ACC112 (cell line): ENCODE data around the gene TSPAN18.

Source experiments
- H2AFZ ChIP-seq: fragments of 200-600 bp; sonication (generic); one replicate; pipeline ENCODE4 v1.6.0; 2017; ENCODE audit warnings: antibody characterized with exemption, low read length; ENCODE audit not compliant: unreplicated experiment
- H3K27ac ChIP-seq: fragments of 200-600 bp; sonication (generic); 2 replicates; pipeline ENCODE4 v1.5.1; 2014; ENCODE audit warnings: low read depth, mild to moderate bottlenecking, antibody characterized with exemption, low read length, moderate library complexity
- H3K27me3 ChIP-seq: fragments of 200-600 bp; sonication (generic); 2 replicates; pipeline ENCODE4 v1.6.1; 2014; ENCODE audit warnings: mild to moderate bottlenecking, antibody characterized with exemption, low read length, moderate library complexity, mixed read lengths; ENCODE audit not compliant: insufficient read depth
- H3K36me3 ChIP-seq: fragments of 200-600 bp; sonication (generic); 2 replicates; pipeline ENCODE4 v1.6.1; 2016; ENCODE audit warnings: mild to moderate bottlenecking, antibody characterized with exemption, low read length, moderate library complexity, mixed read lengths; ENCODE audit not compliant: insufficient read depth
- H3K4me1 ChIP-seq: fragments of 200-600 bp; sonication (generic); one replicate; pipeline ENCODE4 v1.6.1; 2016; ENCODE audit warnings: low read length, mixed read lengths; ENCODE audit not compliant: insufficient read depth, unreplicated experiment, control insufficient read depth
- H3K4me3 ChIP-seq: fragments of 200-600 bp; sonication (generic); 2 replicates; pipeline ENCODE4 v1.5.1; 2014; ENCODE audit warnings: mild to moderate bottlenecking, low read depth, low read length
- H3K79me2 ChIP-seq: fragments of 200-600 bp; sonication (generic); one replicate; pipeline ENCODE4 v1.6.0; 2016; ENCODE audit warnings: low read length; ENCODE audit not compliant: control insufficient read depth, unreplicated experiment, insufficient read depth

Gene TSPAN18

DNA sequence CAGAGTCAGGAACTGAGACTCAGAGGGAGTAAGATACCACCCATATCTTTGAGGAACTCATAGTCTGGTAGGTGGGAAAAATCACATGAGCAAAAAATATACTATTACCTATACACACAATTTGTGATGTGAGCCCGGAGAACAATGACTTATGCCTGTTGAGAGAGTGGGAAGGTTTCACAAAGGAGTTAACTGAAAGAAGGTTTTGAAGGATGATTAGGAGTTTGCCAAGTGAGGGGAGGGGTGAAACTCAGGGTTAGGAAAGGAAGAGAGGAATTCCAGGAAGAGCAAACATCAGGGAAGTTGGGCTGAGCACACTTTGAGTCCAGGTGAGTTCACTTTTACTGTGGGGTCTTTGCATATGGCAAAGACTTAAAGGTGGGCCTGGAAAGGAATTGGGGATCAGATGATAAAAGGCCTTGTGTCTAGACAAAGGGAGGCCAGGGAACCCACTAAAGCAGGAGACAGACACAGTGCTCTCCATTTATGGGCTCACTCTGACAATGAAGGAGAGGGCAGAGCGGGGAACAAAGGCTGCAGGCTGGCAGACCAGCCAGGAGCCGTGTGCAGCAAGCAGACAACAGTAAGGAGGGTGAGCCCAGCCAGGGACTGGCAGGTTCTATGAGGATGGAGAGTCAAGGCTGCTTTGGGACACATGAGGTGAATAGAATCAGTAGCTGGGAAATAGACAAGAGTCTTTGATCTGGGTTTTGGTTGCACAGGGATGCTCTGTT is 33.1 kb downstream of the TSPAN18 start:
- Histone ChIP-seq H3K27me3 (peaks cover 16% of the 10 kb centered on the region), H3K4me3 (no peak overlapping the region), H3K27ac (no peak overlapping the region), H3K36me3 (no peaks in the 10 kb centered on the region), H3K4me1 (peaks cover 29% of the 10 kb centered on the region), H2AFZ (no peak overlapping the region), H3K79me2 (no peaks in the 10 kb centered on the region)

- H3K27ac ChIP-seq = no peak overlapping the region
- H3K27me3 ChIP-seq = peaks cover 13% of the 10 kb centered on the region
- H3K4me3 ChIP-seq = no peak overlapping the region
- no peak overlapping the region for H2AFZ ChIP-seq
- H3K4me1 ChIP-seq = peaks cover 26% of the 10 kb centered on the region
- no peaks in the 10 kb centered on the region for H3K79me2 ChIP-seq
- no peaks in the 10 kb centered on the region for H3K36me3 ChIP-seq
Observed at GRCh38 chr11:44760477-44760872, 33.7 kb downstream of the TSPAN18 start.

DNA sequence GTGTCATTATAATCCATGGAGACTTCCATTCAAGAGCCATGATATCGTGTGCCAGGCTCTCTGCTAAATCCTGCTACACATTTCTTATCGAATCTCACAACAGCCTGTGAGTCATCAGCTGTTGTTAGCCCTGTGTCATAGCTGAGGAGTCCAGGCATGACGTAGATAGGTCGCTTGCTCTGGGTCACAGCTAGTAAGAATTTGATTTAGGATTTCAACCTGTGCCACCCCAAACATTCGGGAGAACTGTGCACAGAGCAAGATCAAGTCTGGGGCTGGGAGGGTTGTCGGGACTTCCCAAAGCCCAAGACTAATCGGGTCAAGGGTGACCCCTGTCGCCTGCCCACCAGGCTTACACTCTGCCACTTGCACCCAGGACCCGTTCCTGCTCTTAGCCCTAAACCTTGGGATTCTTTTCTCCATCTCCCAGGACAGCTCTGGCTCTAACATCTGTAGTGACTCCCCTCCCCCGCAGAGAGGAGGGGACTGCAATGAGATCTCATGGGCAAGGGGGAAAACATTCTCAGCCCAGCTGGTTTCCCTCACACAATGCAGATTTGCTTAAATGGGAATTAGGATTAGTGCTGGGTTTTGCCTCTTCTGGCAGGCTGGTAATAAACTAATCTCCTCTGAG is 34.3 kb downstream of the TSPAN18 start:
- Histone ChIP-seq H3K4me1 (peaks cover 25% of the 10 kb centered on the region), H2AFZ (no peak overlapping the region), H3K36me3 (no peaks in the 10 kb centered on the region), H3K27ac (no peak overlapping the region), H3K27me3 (peaks cover 13% of the 10 kb centered on the region), H3K4me3 (no peak overlapping the region), H3K79me2 (no peaks in the 10 kb centered on the region)

- Histone ChIP-seq H3K79me2 (no peaks in the 10 kb centered on the region), H2AFZ (no peak overlapping the region), H3K27ac (no peak overlapping the region)
Observed at GRCh38 chr11:44761551-44761961, 34.8 kb downstream of the TSPAN18 start.

GRCh38 chr11:44763121-44763820 is 36.5 kb downstream of the TSPAN18 start:
- Histone ChIP-seq H3K79me2 (no peaks in the 10 kb centered on the region), H3K27ac (no peak overlapping the region), H3K4me1 (peaks cover 36% of the 10 kb centered on the region), H3K36me3 (0 out of 2 replicates have a peak, but pooled peaks cover 4% of the 10 kb centered on the region), H3K27me3 (peaks cover 5% of the 10 kb centered on the region; the same call in 1 of the 2 replicates), H2AFZ (no peak overlapping the region), H3K4me3 (no peak overlapping the region)

More at GRCh38 chr11:44761551-44761961, 34.8 kb downstream of the TSPAN18 start:
- Histone ChIP-seq H3K27me3 (peaks cover 12% of the 10 kb centered on the region), H3K4me1 (peaks cover 27% of the 10 kb centered on the region), H3K36me3 (no peaks in the 10 kb centered on the region), H3K4me3 (no peak overlapping the region)

DNA sequence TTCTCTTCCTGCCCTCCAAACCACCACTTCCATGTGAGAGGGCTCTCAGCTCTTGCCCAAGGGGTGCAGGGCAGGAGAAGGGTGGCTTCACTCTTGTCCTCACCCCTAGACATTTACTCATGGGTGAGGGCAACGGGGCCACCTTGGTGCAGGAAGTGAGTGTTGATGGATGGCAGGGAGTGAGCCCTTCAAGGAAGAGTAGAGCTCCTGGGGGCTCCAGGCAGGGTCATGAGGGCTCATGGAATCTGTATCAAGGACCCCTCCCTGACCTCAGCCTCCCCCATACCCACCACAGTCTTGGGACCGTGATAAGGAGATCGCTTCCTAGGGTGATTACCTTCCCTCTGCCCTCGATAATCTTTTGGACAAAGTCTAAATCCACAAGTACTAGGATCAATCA is 37.8 kb downstream of the TSPAN18 start:
- H3K79me2 ChIP-seq = no peaks in the 10 kb centered on the region
- H3K4me3 ChIP-seq = no peak overlapping the region
- H3K27ac ChIP-seq = no peak overlapping the region
- H3K27me3 ChIP-seq = no peaks in the 10 kb centered on the region; the same call in 1 of the 2 replicates
- H3K36me3 ChIP-seq = 0 out of 2 replicates have a peak, but pooled peaks cover 4% of the 10 kb centered on the region
- H2AFZ ChIP-seq = no peak overlapping the region
- H3K4me1 ChIP-seq = peaks cover 36% of the 10 kb centered on the region

DNA sequence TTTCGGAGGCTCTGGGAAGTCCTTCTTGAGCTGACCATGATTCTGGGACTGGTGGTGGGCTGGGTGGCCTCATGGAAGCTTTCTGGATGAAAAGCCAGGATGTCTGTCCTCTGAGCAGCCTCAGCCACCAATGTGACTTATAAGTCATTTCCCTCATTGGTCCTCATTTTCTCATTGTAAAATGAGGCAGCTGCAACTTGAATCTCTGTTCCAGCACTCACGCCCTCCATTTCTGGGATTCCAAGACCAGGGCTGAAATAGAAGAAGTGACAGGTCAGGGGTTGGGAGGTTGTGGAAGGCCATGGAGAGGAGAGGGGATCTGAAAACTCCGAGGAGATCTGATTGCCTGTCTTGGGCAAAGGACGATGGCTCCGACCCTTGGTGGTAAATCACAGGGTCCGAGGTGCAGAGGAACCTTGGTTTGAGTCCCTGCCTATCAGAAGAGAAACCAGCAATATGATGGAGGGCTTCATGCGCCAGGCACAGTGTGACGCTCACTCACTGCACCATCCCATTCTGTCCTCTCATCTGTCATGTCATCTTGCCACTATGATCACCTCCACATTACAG is 38.3 kb downstream of the TSPAN18 start:
- Histone ChIP-seq H2AFZ (no peak overlapping the region), H3K36me3 (0 out of 2 replicates have a peak, but pooled peaks cover 4% of the 10 kb centered on the region), H3K79me2 (no peaks in the 10 kb centered on the region), H3K4me1 (peaks cover 36% of the 10 kb centered on the region), H3K4me3 (no peak overlapping the region), H3K27ac (no peak overlapping the region), H3K27me3 (no peaks in the 10 kb centered on the region)

- peak overlapping the region; percentile 66 for H3K27ac ChIP-seq
- H3K79me2 ChIP-seq = no peaks in the 10 kb centered on the region
- H3K4me1 ChIP-seq = peaks cover 31% of the 10 kb centered on the region
- H3K27me3 ChIP-seq = no peaks in the 10 kb centered on the region
- no peak overlapping the region for H2AFZ ChIP-seq
- H3K4me3 ChIP-seq = no peak overlapping the region
- 0 out of 2 replicates have a peak, but pooled peaks cover 4% of the 10 kb centered on the region for H3K36me3 ChIP-seq
Observed at GRCh38 chr11:44765676-44766075, 38.9 kb downstream of the TSPAN18 start.

- no peak overlapping the region for H3K4me3 ChIP-seq
- H3K27me3 ChIP-seq = no peaks in the 10 kb centered on the region
- peak overlapping the region; percentile 66 for H3K27ac ChIP-seq
- peak overlapping the region; percentile 55 for H2AFZ ChIP-seq
- peaks cover 26% of the 10 kb centered on the region for H3K4me1 ChIP-seq
- H3K79me2 ChIP-seq = no peaks in the 10 kb centered on the region
- 0 out of 2 replicates have a peak, but pooled peaks cover 4% of the 10 kb centered on the region for H3K36me3 ChIP-seq
Observed at GRCh38 chr11:44766112-44766971, 39.6 kb downstream of the TSPAN18 start.

DNA sequence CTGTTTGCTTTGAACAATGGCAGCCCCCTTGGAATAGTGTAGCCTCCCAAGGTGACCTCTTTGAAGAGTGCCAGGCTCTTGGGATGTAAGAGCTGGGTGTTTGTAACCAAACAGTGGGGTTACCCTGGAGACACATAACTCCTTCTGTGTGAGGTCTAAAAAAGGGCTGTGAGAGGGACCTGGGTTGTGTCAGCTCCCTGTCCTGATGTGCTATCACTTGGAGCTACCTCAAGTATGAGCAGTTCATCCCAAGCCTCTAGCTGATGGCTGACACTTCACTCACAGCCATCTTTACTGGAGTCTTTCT is 40.2 kb downstream of the TSPAN18 start:
- Histone ChIP-seq H3K4me1 (peaks cover 26% of the 10 kb centered on the region), H3K79me2 (no peaks in the 10 kb centered on the region), H3K36me3 (0 out of 2 replicates have a peak, but pooled peaks cover 4% of the 10 kb centered on the region), H3K4me3 (no peak overlapping the region), H3K27me3 (no peaks in the 10 kb centered on the region), H3K27ac (peak overlapping the region; percentile 66), H2AFZ (no peak overlapping the region)
